OCI-LY3 (cell line): ENCODE measurements around the gene DLGAP4.

ENCODE experiments used
- H2AFZ ChIP-seq: fragments of 200-600, 300-600 bp; shearing (Covaris generic); 2 replicates; pipeline ENCODE4 v1.6.0; 2014; ENCODE audit warnings: antibody characterized with exemption, low read depth, low read length
- H3K27ac ChIP-seq: fragments of 200-600, 300-600 bp; sonication (generic); 2 replicates; pipeline ENCODE4 v1.5.1; 2014; ENCODE audit warnings: mild to moderate bottlenecking, low read length, moderate library complexity, mixed read lengths
- H3K27me3 ChIP-seq: fragments of 200-600, 300-600 bp; sonication (generic); 2 replicates; pipeline ENCODE4 v1.6.1; 2014; ENCODE audit warnings: low read depth, low read length, mixed read lengths
- H3K36me3 ChIP-seq: fragments of 200-600, 300-600 bp; sonication (generic); replicated peaks from 2 replicates; pipeline ENCODE3; 2014; ENCODE audit warnings: low read depth, low read length, mixed read lengths
- H3K4me1 ChIP-seq: fragments of 300-600, 200-600 bp; sonication (generic); 2 replicates; pipeline ENCODE4 v1.6.1; 2014; ENCODE audit warnings: low read length, mixed read lengths
- H3K4me2 ChIP-seq: fragments of 200-600, 300-600 bp; sonication (generic); 2 replicates; pipeline ENCODE4 v1.6.1; 2014; ENCODE audit warnings: low read length, mixed read lengths
- H3K4me3 ChIP-seq: fragments of 300-600, 200-600 bp; sonication (generic); 2 replicates; pipeline ENCODE4 v1.5.1; 2014; ENCODE audit warnings: antibody characterized with exemption, mild to moderate bottlenecking, low read length, moderate library complexity
- H3K79me2 ChIP-seq: fragments of 300-600, 200-600 bp; shearing (Covaris generic); 2 replicates; pipeline ENCODE4 v1.6.1; 2014; ENCODE audit warnings: mild to moderate bottlenecking, low read length, mixed read lengths
- H3K9ac ChIP-seq: fragments of 300-600, 200-600 bp; shearing (Covaris generic); 2 replicates; pipeline ENCODE4 v1.6.0; 2014; ENCODE audit warnings: mild to moderate bottlenecking, low read length, moderate library complexity
- H3K9me3 ChIP-seq: fragments of 200-600, 300-600 bp; shearing (Covaris generic); 2 replicates; pipeline ENCODE4 v1.6.1; 2014; ENCODE audit warnings: low read length, mixed read lengths; ENCODE audit not compliant: insufficient read depth
- H4K20me1 ChIP-seq: fragments of 200-600, 300-600 bp; sonication (generic); 2 replicates; pipeline ENCODE4 v1.6.1; 2016; ENCODE audit warnings: low read length, mixed read lengths; ENCODE audit not compliant: insufficient read depth
- CTCF ChIP-seq: fragments of 200-600, 300-600 bp; sonication (generic); IDR thresholded peaks from 2 replicates; pipeline ENCODE4 v1.5.1; 2014; ENCODE audit warnings: antibody characterized with exemption, low read length, low read depth
- EZH2phosphoT487 ChIP-seq: fragments of 200-600 bp; shearing (Covaris generic); IDR thresholded peaks from 2 replicates; pipeline ENCODE4 v1.6.1; 2018; ENCODE audit warnings: antibody characterized with exemption, mixed run types, low read depth

Gene DLGAP4

GRCh38 chr20:36351937-36352336 lies 45.8 kb downstream of the DLGAP4 start:
- no peaks in the 10 kb centered on the region for H3K27me3 ChIP-seq
- peaks cover 8% of the 10 kb centered on the region; the same call in 1 of the 2 replicates for H3K4me1 ChIP-seq
- H3K36me3 ChIP-seq = no peaks in the 10 kb centered on the region
- no peak for TF ChIP-seq CTCF
- no peak for TF ChIP-seq EZH2phosphoT487
- H3K4me2 ChIP-seq = no peak overlapping the region
- H3K79me2 ChIP-seq = no peaks in the 10 kb centered on the region
- no peak overlapping the region for H3K4me3 ChIP-seq
- H3K27ac ChIP-seq = no peak overlapping the region
- no peak overlapping the region for H2AFZ ChIP-seq
- no peaks in the 10 kb centered on the region for H4K20me1 ChIP-seq
- H3K9me3 ChIP-seq = no peaks in the 10 kb centered on the region
- H3K9ac ChIP-seq = no peak overlapping the region

- H3K27me3 ChIP-seq = no peaks in the 10 kb centered on the region
- no peak overlapping the region for H3K4me3 ChIP-seq
These were observed 46.9 kb downstream of the DLGAP4 start for GRCh38 chr20:36352843-36353553.

GRCh38 chr20:36353740-36354139 lies 47.6 kb downstream of the DLGAP4 start:
- no peaks in the 10 kb centered on the region for H3K36me3 ChIP-seq
- H3K9ac ChIP-seq = no peak overlapping the region
- TF ChIP-seq CTCF (no peak), EZH2phosphoT487 (no peak)
- peaks cover 8% of the 10 kb centered on the region; the same call in 1 of the 2 replicates for H3K4me1 ChIP-seq
- no peak overlapping the region for H3K4me3 ChIP-seq
- no peak overlapping the region for H3K4me2 ChIP-seq
- H3K79me2 ChIP-seq = no peaks in the 10 kb centered on the region
- H4K20me1 ChIP-seq = no peaks in the 10 kb centered on the region
- no peak overlapping the region for H3K27ac ChIP-seq
- H3K27me3 ChIP-seq = no peaks in the 10 kb centered on the region
- H2AFZ ChIP-seq = no peak overlapping the region
- H3K9me3 ChIP-seq = no peaks in the 10 kb centered on the region

More at GRCh38 chr20:36352843-36353553, 46.9 kb downstream of the DLGAP4 start:
- Histone ChIP-seq H2AFZ (no peak overlapping the region), H3K9me3 (no peaks in the 10 kb centered on the region), H3K27ac (no peak overlapping the region), H3K4me2 (no peak overlapping the region), H3K79me2 (no peaks in the 10 kb centered on the region), H3K36me3 (no peaks in the 10 kb centered on the region), H4K20me1 (no peaks in the 10 kb centered on the region), H3K9ac (no peak overlapping the region), H3K4me1 (peaks cover 8% of the 10 kb centered on the region; the same call in 1 of the 2 replicates)
- no peak for TF ChIP-seq EZH2phosphoT487
- TF ChIP-seq CTCF = no peak

- TF ChIP-seq CTCF (no peak), EZH2phosphoT487 (no peak)
- Histone ChIP-seq H3K27me3 (no peaks in the 10 kb centered on the region), H3K9me3 (no peaks in the 10 kb centered on the region), H3K4me2 (no peak overlapping the region), H3K27ac (no peak overlapping the region), H4K20me1 (no peaks in the 10 kb centered on the region), H3K36me3 (no peaks in the 10 kb centered on the region), H3K9ac (no peak overlapping the region), H3K4me1 (peaks cover 5% of the 10 kb centered on the region; the same call in 1 of the 2 replicates), H2AFZ (no peak overlapping the region), H3K4me3 (no peak overlapping the region), H3K79me2 (no peaks in the 10 kb centered on the region)
These were observed 49.5 kb downstream of the DLGAP4 start for GRCh38 chr20:36355469-36356171.
